Hepatocyte (in vitro differentiated cells): ENCODE measurements around the gene UBN1. TPM values are rescaled to one million over a fixed set of nuclear protein-coding genes. Genes with fewer than 3 reads are reported as not detected.

Source experiments
- DNase-seq: peaks from one replicate; pipeline ENCODE4 v3.0.0-alpha.2; 2016; ENCODE audit warnings: low spot score
- H2AFZ ChIP-seq: fragments of 200-600 bp; sonication (generic); 2 replicates; pipeline ENCODE4 v1.6.0; 2016; ENCODE audit warnings: antibody characterized with exemption, mild to moderate bottlenecking
- H3K27ac ChIP-seq: fragments of 200-600 bp; sonication (generic); 2 replicates; pipeline ENCODE4 v1.5.1; 2016; ENCODE audit warnings: mild to moderate bottlenecking
- H3K27me3 ChIP-seq: fragments of 200-600 bp; sonication (generic); 2 replicates; pipeline ENCODE4 v1.6.1; 2016
- H3K36me3 ChIP-seq: fragments of 200-600 bp; sonication (generic); replicated peaks from 2 replicates; pipeline ENCODE4 v1.5.1; 2016; ENCODE audit warnings: low read depth; ENCODE audit not compliant: insufficient read depth
- H3K4me1 ChIP-seq: fragments of 200-600 bp; sonication (generic); 2 replicates; pipeline ENCODE4 v1.5.1; 2016; ENCODE audit warnings: mild to moderate bottlenecking, moderate library complexity; ENCODE audit not compliant: insufficient read depth
- H3K4me2 ChIP-seq: fragments of 200-600 bp; sonication (generic); 2 replicates; pipeline ENCODE4 v1.6.0; 2016
- H3K4me3 ChIP-seq: fragments of 200-600 bp; sonication (generic); 2 replicates; pipeline ENCODE4 v1.5.1; 2016; ENCODE audit warnings: mild to moderate bottlenecking
- H3K79me2 ChIP-seq: fragments of 200-600 bp; sonication (generic); 2 replicates; pipeline ENCODE4 v1.6.0; 2017; ENCODE audit warnings: mild to moderate bottlenecking
- H3K9me2 ChIP-seq: fragments of 200-600 bp; sonication (generic); replicated peaks from 2 replicates; pipeline ENCODE4 v1.6.0; 2017; ENCODE audit warnings: mild to moderate bottlenecking; ENCODE audit not compliant: insufficient read depth
- H3K9me3 ChIP-seq: fragments of 200-600 bp; sonication (generic); 2 replicates; pipeline ENCODE4 v1.5.1; 2016; ENCODE audit warnings: low read depth, mild to moderate bottlenecking
- H4K20me1 ChIP-seq: fragments of 200-600 bp; sonication (generic); 2 replicates; pipeline ENCODE4 v1.6.0; 2016; ENCODE audit warnings: mild to moderate bottlenecking; ENCODE audit not compliant: insufficient read depth, poor library complexity, severe bottlenecking
- CTCF ChIP-seq: fragments of 200-600 bp; sonication (generic); IDR thresholded peaks from 2 replicates; pipeline ENCODE4 v1.5.1; 2016; ENCODE audit warnings: antibody characterized with exemption, mild to moderate bottlenecking; ENCODE audit not compliant: poor library complexity
- EZH2 ChIP-seq: fragments of 200-600 bp; sonication (generic); IDR thresholded peaks from 2 replicates; pipeline ENCODE4 v1.6.1; 2016; ENCODE audit warnings: antibody characterized with exemption, mild to moderate bottlenecking, borderline replicate concordance
- EZH2phosphoT487 ChIP-seq: fragments of 200-600 bp; sonication (generic); IDR thresholded peaks from one replicate; pipeline ENCODE4 v1.6.1; 2018; ENCODE audit warnings: antibody characterized with exemption, mild to moderate bottlenecking, low read depth, moderate library complexity; ENCODE audit not compliant: unreplicated experiment, severe bottlenecking
- WGBS: methylation state at CpG from one replicate; pipeline ENCODE4 v1.1.6; 2016; ENCODE audit warnings: low lambda C conversion rate; ENCODE audit errors: missing lambda C conversion rate; 5-methylcytosine and 5-hydroxymethylcytosine counted together
- polyA plus RNA-seq: library from polyadenylated mRNA; unstranded; fragments of >200 nt; fragmentation: Nextera tagmentation; extraction: Ambion mirVana; gene quantifications from 2 replicates; pipeline ENCODE4 v1.2.1, GENCODE V29; 2016
- total RNA-seq: library from RNA; depleted of rRNA; stranded (reverse); fragments of >200 nt; gene quantifications from 2 replicates; pipeline ENCODE4 v1.2.3, GENCODE V29; 2014

Gene UBN1
- total and polyA plus RNA-seq, 2 experiments from 2014 or later: 19.1 to 28.1 TPM

GRCh38 chr16:4931381-4931780, 84.1 kb downstream of the UBN1 start:
- TF ChIP-seq EZH2phosphoT487 (no peak), CTCF (no peak), EZH2 (no peak)
- Histone ChIP-seq H3K4me1 (peaks cover 8% of the 10 kb centered on the region), H3K4me3 (no peak overlapping the region), H3K27me3 (no peaks in the 10 kb centered on the region), H3K36me3 (peaks cover 3% of the 10 kb centered on the region), H3K79me2 (peaks cover 74% of the 10 kb centered on the region), H3K9me3 (peaks cover 7% of the 10 kb centered on the region), H3K9me2 (no peaks in the 10 kb centered on the region), H3K27ac (no peak overlapping the region), H3K4me2 (no peak overlapping the region), H4K20me1 (peaks cover 2% of the 10 kb centered on the region), H2AFZ (no peak overlapping the region)
- 84% methylated on average over 11 of the region's 11 CpGs for WGBS
- DNase-seq: no peak

Other genes with a start within 250 kb of the UBN1 start
- 6.1 and 9.9 TPM in 2 replicates for gene UBALD1, start 232.6 kb upstream of the UBN1 start, total RNA-seq
- gene UBALD1, start 232.6 kb upstream of the UBN1 start, polyA plus RNA-seq: 25.7 and 36.8 TPM in 2 replicates
- gene MGRN1, start 222.7 kb upstream of the UBN1 start, total RNA-seq: 24.1 and 29.2 TPM in 2 replicates
- 30.8 and 32.0 TPM in 2 replicates for gene MGRN1, start 222.7 kb upstream of the UBN1 start, polyA plus RNA-seq
- gene NUDT16L1, start 153.9 kb upstream of the UBN1 start, total RNA-seq: 40.4 and 54.8 TPM in 2 replicates
- gene NUDT16L1, start 153.9 kb upstream of the UBN1 start, polyA plus RNA-seq: 78.8 and 80.5 TPM in 2 replicates
- gene ANKS3, start 113.2 kb upstream of the UBN1 start, total RNA-seq: 17.4 and 18.5 TPM in 2 replicates
- gene ANKS3, start 113.2 kb upstream of the UBN1 start, polyA plus RNA-seq: 11.7 and 14.8 TPM in 2 replicates
- gene DNAAF8, start 112.9 kb upstream of the UBN1 start, total RNA-seq: 0.23 and 0.64 TPM in 2 replicates
- gene DNAAF8, start 112.9 kb upstream of the UBN1 start, polyA plus RNA-seq: 1.6 and 3.3 TPM in 2 replicates
- 8.7 and 10.4 TPM in 2 replicates for gene ZNF500, start 80.3 kb upstream of the UBN1 start, total RNA-seq
- gene ZNF500, start 80.3 kb upstream of the UBN1 start, polyA plus RNA-seq: 10.6 and 13.3 TPM in 2 replicates
- not detected in 2 replicates for gene SEPTIN12, start 59.1 kb upstream of the UBN1 start, total RNA-seq
- not detected in 2 replicates for gene SEPTIN12, start 59.1 kb upstream of the UBN1 start, polyA plus RNA-seq
- not detected in 2 replicates for gene SMIM22, start 52.1 kb upstream of the UBN1 start, total RNA-seq
- gene SMIM22, start 52.1 kb upstream of the UBN1 start, polyA plus RNA-seq: 12.3 and 15.1 TPM in 2 replicates
- 21.2 and 29.1 TPM in 2 replicates for gene ROGDI, start 44.8 kb upstream of the UBN1 start, total RNA-seq
- gene ROGDI, start 44.8 kb upstream of the UBN1 start, polyA plus RNA-seq: 48.2 and 49.5 TPM in 2 replicates
- gene GLYR1, start 193 bp upstream of the UBN1 start, total RNA-seq: 46.5 and 49.5 TPM in 2 replicates
- gene GLYR1, start 193 bp upstream of the UBN1 start, polyA plus RNA-seq: 47.2 and 56.9 TPM in 2 replicates
- 29.1 and 32.8 TPM in 2 replicates for gene PPL, start 89.7 kb downstream of the UBN1 start, total RNA-seq
- 44.5 and 45.0 TPM in 2 replicates for gene PPL, start 89.7 kb downstream of the UBN1 start, polyA plus RNA-seq
- 0.20 and 3.5 TPM in 2 replicates for gene SEC14L5, start 110.8 kb downstream of the UBN1 start, total RNA-seq
- gene SEC14L5, start 110.8 kb downstream of the UBN1 start, polyA plus RNA-seq: 0.69 and 1.0 TPM in 2 replicates
- 30.5 and 32.2 TPM in 2 replicates for gene NAGPA, start 186.5 kb downstream of the UBN1 start, total RNA-seq
- 33.7 and 35.7 TPM in 2 replicates for gene NAGPA, start 186.5 kb downstream of the UBN1 start, polyA plus RNA-seq
- gene C16orf89, start 218.5 kb downstream of the UBN1 start, total RNA-seq: 1.1 and 4.5 TPM in 2 replicates
- gene C16orf89, start 218.5 kb downstream of the UBN1 start, polyA plus RNA-seq: 2.0 and 3.8 TPM in 2 replicates
- 37.9 and 63.6 TPM in 2 replicates for gene ALG1, start 224.4 kb downstream of the UBN1 start, total RNA-seq
- 45.5 and 51.9 TPM in 2 replicates for gene ALG1, start 224.4 kb downstream of the UBN1 start, polyA plus RNA-seq